Naive thymus-derived CD4-positive, alpha-beta T cell (primary cell): ENCODE data around the gene GPC3. TPM values are rescaled to one million over a fixed set of nuclear protein-coding genes. Genes with fewer than 3 reads are reported as not detected.

Experiments used
- ATAC-seq: fragments of 150-1000 bp; cut with Tn5 transposase; 2 replicates; pipeline ENCODE4 v1.10.0; 2021; ENCODE audit warnings: mild to moderate bottlenecking, moderate library complexity
- CTCF ChIA-PET: fragments of 350-600 bp; sonication (Branson Sonifier 250); formaldehyde crosslinking; loops from one replicate; lab custom pipeline; 2021; ENCODE audit warnings: antibody characterized with exemption; lab: Charles Lee
- POLR2A ChIA-PET: fragments of 350-600 bp; sonication (Branson Sonifier 250); formaldehyde crosslinking; loops from one replicate; lab custom pipeline; 2021; ENCODE audit warnings: antibody characterized with exemption, inconsistent platforms; lab: Charles Lee
- DNase-seq, 9 donors: peaks; one replicate each; pipeline versions ENCODE4 v3.0.0 to v3.0.0-alpha.2; 2020 to 2022; ENCODE audit warnings: mixed read lengths in 1 of 9
- H3K27ac ChIP-seq: one replicate; pipeline ENCODE4 v1.7.0; 2013; ENCODE audit warnings: mild to moderate bottlenecking, low read depth, low read length, moderate library complexity
- H3K27me3 ChIP-seq, 2 donors: one replicate each; pipeline ENCODE4 v1.7.0; 2013; ENCODE audit warnings: low read length in 2 of 2, mild to moderate bottlenecking in 2 of 2, moderate library complexity in 2 of 2; ENCODE audit not compliant: control insufficient read depth in 2 of 2, insufficient read depth in 2 of 2
- H3K36me3 ChIP-seq, 3 experiments: 1 replicate in 2 of 3; 2 replicates in 1 of 3; pipeline ENCODE4 v1.7.0; 2013; ENCODE audit warnings: low read length in 3 of 3, mild to moderate bottlenecking in 3 of 3, moderate library complexity in 1 of 3; ENCODE audit not compliant: insufficient read depth in 3 of 3, control insufficient read depth in 2 of 3
- H3K4me1 ChIP-seq, 2 donors: one replicate each; pipeline ENCODE4 v1.7.0; 2013; ENCODE audit warnings: low read length in 2 of 2, mild to moderate bottlenecking in 2 of 2, moderate library complexity in 1 of 2; ENCODE audit not compliant: control insufficient read depth in 2 of 2, insufficient read depth in 2 of 2
- H3K4me3 ChIP-seq: 2 replicates; pipeline ENCODE4 v1.7.0; 2013; ENCODE audit warnings: mild to moderate bottlenecking, low read length
- H3K9me3 ChIP-seq, 3 experiments: 1 replicate in 2 of 3; 2 replicates in 1 of 3; pipeline ENCODE4 v1.7.0; 2013; ENCODE audit warnings: low read length in 3 of 3; ENCODE audit not compliant: control insufficient read depth in 2 of 3
- H3K27ac Mint-ChIP-seq, 9 donors: one replicate each; pipeline ENCODE4 v1.8.0; 2020 to 2022; ENCODE audit warnings: mixed read lengths in 9 of 9, mild to moderate bottlenecking in 8 of 9, moderate library complexity in 5 of 9, inconsistent platforms in 2 of 9
- H3K27me3 Mint-ChIP-seq, 5 donors: one replicate each; pipeline ENCODE4 v1.8.0; 2021 to 2022; ENCODE audit warnings: mixed read lengths in 5 of 5, mild to moderate bottlenecking in 1 of 5
- H3K36me3 Mint-ChIP-seq, 5 donors: one replicate each; pipeline ENCODE4 v1.8.0; 2020 to 2022; ENCODE audit warnings: mixed read lengths in 5 of 5, mild to moderate bottlenecking in 3 of 5, inconsistent platforms in 1 of 5
- H3K4me1 Mint-ChIP-seq, 7 donors: one replicate each; pipeline ENCODE4 v1.8.0; 2020 to 2022; ENCODE audit warnings: mixed read lengths in 7 of 7, mild to moderate bottlenecking in 3 of 7, inconsistent platforms in 1 of 7
- H3K4me3 Mint-ChIP-seq, 10 donors: one replicate each; pipeline ENCODE4 v1.8.0; 2020 to 2022; ENCODE audit warnings: mild to moderate bottlenecking in 10 of 10, mixed read lengths in 10 of 10, moderate library complexity in 6 of 10, inconsistent platforms in 2 of 10
- H3K9me3 Mint-ChIP-seq, 11 donors: one replicate each; pipeline ENCODE4 v1.8.0; 2020 to 2022; ENCODE audit warnings: mixed read lengths in 11 of 11, mild to moderate bottlenecking in 4 of 11, inconsistent platforms in 1 of 11, moderate library complexity in 1 of 11
- intact Hi-C, 2 donors: fragments of 100-400 bp; cut with micrococcal nuclease; formaldehyde crosslinking; loops; one replicate each; pipeline ENCODE4 v1.15.1; 2023
- polyA plus RNA-seq, 2 donors: library from polyadenylated mRNA; unstranded; fragments of 300-500 nt; fragmentation: Illumina TruSeq; gene quantifications; one replicate each; pipeline ENCODE4 v1.2.3, GENCODE V29; 2021
- total RNA-seq, 6 experiments: library from RNA in 5 of 6; stranded (reverse) in 5 of 6; gene quantifications; 1 replicate in 5 of 6; 2 replicates in 1 of 6; pipeline ENCODE4 v1.2.3 and lab custom pipeline; 2021 to 2026

GPC3 gene
- total and polyA plus RNA-seq, 7 experiments from 2014 or later: 0.24 to 6.0 (median 0.65) TPM

DNA sequence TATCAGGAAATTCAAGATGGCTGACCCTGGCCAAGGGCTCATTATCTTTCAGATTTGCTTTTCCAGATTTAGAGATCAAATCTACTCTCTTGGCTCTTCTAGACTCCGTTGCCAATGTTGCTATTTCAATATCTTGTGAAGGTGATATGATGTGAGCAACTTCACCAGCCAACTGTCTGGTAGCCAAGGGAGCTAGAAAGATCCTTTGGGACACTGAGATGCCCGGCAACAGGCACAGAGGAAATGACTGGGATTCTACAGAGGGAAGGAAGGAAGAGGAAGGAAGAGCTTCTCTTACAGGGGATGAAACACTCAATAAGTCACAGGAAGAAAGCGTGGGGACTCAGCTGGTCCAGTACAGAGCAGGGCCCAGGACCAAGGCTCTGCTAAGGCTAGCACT is 448.3 kb downstream of the GPC3 start:
- no peak overlapping the region for H3K27ac Mint-ChIP-seq
- intact Hi-C loops: no loop called here
- no peak for DNase-seq
- ChIA-PET POLR2A (no interaction called here), CTCF (no interaction called here)
- no peak overlapping the region for H3K4me3 Mint-ChIP-seq
- H3K9me3 ChIP-seq: no peaks in the 10 kb centered on the region
- no peaks in the 10 kb centered on the region for H3K36me3 ChIP-seq
- ATAC-seq: no peak
- no peak overlapping the region for H3K27ac ChIP-seq
- no peaks in the 10 kb centered on the region for H3K9me3 Mint-ChIP-seq
- H3K4me1 ChIP-seq: no peaks in the 10 kb centered on the region
- H3K4me3 ChIP-seq: no peak overlapping the region
- H3K27me3 ChIP-seq: no peaks in the 10 kb centered on the region
- no peaks in the 10 kb centered on the region for H3K27me3 Mint-ChIP-seq
- no peaks in the 10 kb centered on the region for H3K4me1 Mint-ChIP-seq
- H3K36me3 Mint-ChIP-seq: peaks cover 0 to 7% (median 0%) of the 10 kb centered on the region in 5 donors

DNA sequence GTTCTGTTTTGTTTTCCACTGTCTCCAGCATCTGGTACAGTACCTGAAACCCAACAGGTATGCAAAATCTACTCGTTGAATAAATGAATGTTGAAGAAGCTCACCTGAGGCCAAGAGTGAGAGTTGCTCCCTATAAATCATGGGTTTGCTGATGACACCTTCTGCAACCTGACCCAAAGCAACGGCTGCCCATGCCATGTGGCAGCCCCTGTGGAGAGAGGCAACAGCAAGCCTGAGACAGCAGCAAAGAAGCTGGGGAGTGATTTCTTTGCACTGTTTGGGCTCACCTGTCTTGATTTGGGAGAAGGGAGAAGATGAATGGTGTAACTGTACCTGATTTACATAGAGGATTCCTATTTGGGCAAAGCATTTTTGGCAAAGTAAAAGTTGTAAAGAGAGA is 450.3 kb downstream of the GPC3 start:
- DNase-seq (no peak), ATAC-seq (no peak)
- POLR2A ChIA-PET: no interaction called here
- H3K4me1 Mint-ChIP-seq: no peaks in the 10 kb centered on the region
- CTCF ChIA-PET: no interaction called here
- no peaks in the 10 kb centered on the region for H3K27me3 Mint-ChIP-seq
- no peaks in the 10 kb centered on the region for H3K9me3 Mint-ChIP-seq
- H3K36me3 Mint-ChIP-seq: peaks cover 0 to 7% (median 0%) of the 10 kb centered on the region in 5 donors
- no peaks in the 10 kb centered on the region for H3K36me3 ChIP-seq
- no peak overlapping the region for H3K4me3 ChIP-seq
- no peaks in the 10 kb centered on the region for H3K27me3 ChIP-seq
- H3K4me1 ChIP-seq: no peaks in the 10 kb centered on the region
- H3K4me3 Mint-ChIP-seq: no peak overlapping the region
- H3K9me3 ChIP-seq: no peaks in the 10 kb centered on the region
- no peak overlapping the region for H3K27ac ChIP-seq
- intact Hi-C loops: no loop called here
- no peak overlapping the region for H3K27ac Mint-ChIP-seq

DNA sequence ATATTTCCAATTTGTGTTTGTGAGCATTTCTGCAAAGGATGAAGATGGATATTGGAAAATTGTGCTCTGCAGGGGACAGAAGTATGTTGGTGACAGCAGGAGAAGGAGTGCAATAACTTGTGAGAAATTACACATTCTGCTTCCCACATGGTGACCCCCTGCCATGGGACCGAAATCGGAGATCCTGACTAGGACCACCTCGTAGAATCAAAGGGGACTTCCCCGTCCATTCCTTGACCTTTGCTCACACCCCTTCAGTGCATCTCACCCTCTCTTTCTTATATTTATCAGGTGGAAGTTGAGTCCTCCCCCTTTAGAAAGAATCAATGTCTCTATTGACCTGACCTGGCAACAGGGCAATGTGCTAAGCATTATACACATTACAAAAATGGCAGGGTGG is 451.2 kb downstream of the GPC3 start:
- no peak overlapping the region for H3K4me3 Mint-ChIP-seq
- ATAC-seq (no peak), DNase-seq (no peak)
- no peaks in the 10 kb centered on the region for H3K4me1 Mint-ChIP-seq
- POLR2A ChIA-PET: no interaction called here
- no peak overlapping the region for H3K4me3 ChIP-seq
- peaks cover 0 to 7% (median 0%) of the 10 kb centered on the region in 5 donors for H3K36me3 Mint-ChIP-seq
- intact Hi-C loops: no loop called here
- no peaks in the 10 kb centered on the region for H3K9me3 ChIP-seq
- H3K4me1 ChIP-seq: no peaks in the 10 kb centered on the region
- no peaks in the 10 kb centered on the region for H3K9me3 Mint-ChIP-seq
- CTCF ChIA-PET: no interaction called here
- no peaks in the 10 kb centered on the region for H3K27me3 Mint-ChIP-seq
- no peak overlapping the region for H3K27ac ChIP-seq
- no peak overlapping the region for H3K27ac Mint-ChIP-seq
- H3K36me3 ChIP-seq: no peaks in the 10 kb centered on the region
- H3K27me3 ChIP-seq: no peaks in the 10 kb centered on the region

DNA sequence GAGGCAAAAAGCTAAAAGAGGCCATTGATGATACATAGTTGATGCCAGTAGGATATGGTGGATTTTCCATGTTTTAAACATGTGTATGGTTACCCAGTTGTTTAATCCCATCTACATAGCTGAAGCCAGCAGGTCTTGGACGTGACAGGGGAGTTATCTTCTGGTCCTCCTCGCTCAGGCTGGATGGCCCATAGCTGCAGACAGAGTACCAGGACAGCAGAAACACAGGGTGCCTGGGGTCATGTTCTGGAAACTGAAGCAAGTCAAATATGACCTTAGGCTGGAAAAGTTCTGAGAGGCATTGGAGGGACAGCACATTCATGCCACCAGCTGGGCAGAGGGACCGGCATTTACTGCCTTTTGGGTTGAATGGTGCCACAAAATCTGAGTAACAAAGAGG is 452.1 kb downstream of the GPC3 start:
- Mint-ChIP-seq H3K9me3 (no peaks in the 10 kb centered on the region), H3K27ac (no peak overlapping the region), H3K4me3 (no peak overlapping the region), H3K36me3 (peaks cover 0 to 7% (median 0%) of the 10 kb centered on the region in 5 donors), H3K4me1 (no peaks in the 10 kb centered on the region), H3K27me3 (no peaks in the 10 kb centered on the region)
- Histone ChIP-seq H3K36me3 (no peaks in the 10 kb centered on the region), H3K4me1 (no peaks in the 10 kb centered on the region), H3K9me3 (no peaks in the 10 kb centered on the region), H3K27ac (no peak overlapping the region), H3K4me3 (no peak overlapping the region), H3K27me3 (no peaks in the 10 kb centered on the region)
- ChIA-PET CTCF (no interaction called here), POLR2A (no interaction called here)
- ATAC-seq: no peak
- DNase-seq: no peak
- intact Hi-C loops: no loop called here

DNA sequence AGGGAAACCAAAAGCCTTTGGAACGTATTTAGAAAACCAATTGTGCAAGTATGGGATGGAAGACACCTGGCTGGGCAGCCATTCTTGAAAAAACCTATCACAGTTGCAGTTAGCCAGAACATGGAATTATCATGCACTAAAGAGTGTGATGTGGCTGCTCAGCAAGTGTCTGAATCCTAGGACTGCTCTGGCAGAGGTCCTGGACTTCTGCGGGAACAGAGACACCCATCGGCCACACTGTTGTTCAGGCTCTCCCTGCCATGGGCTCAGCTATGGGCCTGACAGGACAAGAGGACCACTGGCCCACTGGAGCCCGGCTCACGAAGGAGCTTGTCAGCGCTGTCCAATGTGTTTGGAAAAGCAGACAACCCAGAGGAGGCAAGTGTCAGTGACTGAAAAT is 454.4 kb downstream of the GPC3 start:
- no peak overlapping the region for H3K27ac Mint-ChIP-seq
- Histone ChIP-seq H3K4me3 (no peak overlapping the region), H3K4me1 (no peaks in the 10 kb centered on the region), H3K27me3 (no peaks in the 10 kb centered on the region), H3K27ac (no peak overlapping the region), H3K36me3 (no peaks in the 10 kb centered on the region), H3K9me3 (no peaks in the 10 kb centered on the region)
- ChIA-PET CTCF (no interaction called here), POLR2A (no interaction called here)
- no peak for ATAC-seq
- peaks cover 0 to 7% (median 0%) of the 10 kb centered on the region in 5 donors for H3K36me3 Mint-ChIP-seq
- no peak for DNase-seq
- intact Hi-C loops: no loop called here
- H3K9me3 Mint-ChIP-seq: no peaks in the 10 kb centered on the region
- H3K4me3 Mint-ChIP-seq: no peak overlapping the region
- H3K4me1 Mint-ChIP-seq: no peaks in the 10 kb centered on the region
- no peaks in the 10 kb centered on the region for H3K27me3 Mint-ChIP-seq

DNA sequence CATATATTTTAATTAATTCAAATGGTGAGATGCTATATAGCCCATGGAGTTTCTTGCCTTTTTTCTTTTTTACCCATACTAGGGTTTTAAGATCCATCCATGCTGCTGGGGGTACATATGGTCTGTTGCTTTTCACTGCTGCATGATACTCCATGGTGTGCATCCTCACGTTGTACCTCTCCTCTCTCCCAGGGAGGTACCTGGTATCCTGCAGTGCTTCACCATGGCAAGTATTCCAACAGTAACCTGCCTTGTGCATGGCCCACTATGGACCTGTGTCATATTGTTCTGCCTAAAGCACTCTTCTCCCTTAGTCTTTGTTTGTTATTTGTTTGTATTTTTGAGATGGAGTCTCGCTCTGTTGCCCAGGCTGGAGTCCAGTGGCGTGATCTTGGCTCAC is 455.8 kb downstream of the GPC3 start:
- no peaks in the 10 kb centered on the region for H3K9me3 ChIP-seq
- H3K9me3 Mint-ChIP-seq: no peaks in the 10 kb centered on the region
- no peaks in the 10 kb centered on the region for H3K36me3 Mint-ChIP-seq
- H3K27me3 ChIP-seq: no peaks in the 10 kb centered on the region
- ATAC-seq: no peak
- no peaks in the 10 kb centered on the region for H3K4me1 Mint-ChIP-seq
- no peak overlapping the region for H3K4me3 ChIP-seq
- no peaks in the 10 kb centered on the region for H3K27me3 Mint-ChIP-seq
- H3K4me1 ChIP-seq: no peaks in the 10 kb centered on the region
- POLR2A ChIA-PET: no interaction called here
- H3K36me3 ChIP-seq: no peaks in the 10 kb centered on the region
- CTCF ChIA-PET: no interaction called here
- no peak overlapping the region for H3K4me3 Mint-ChIP-seq
- no peak overlapping the region for H3K27ac Mint-ChIP-seq
- intact Hi-C loops: no loop called here
- no peak for DNase-seq
- no peak overlapping the region for H3K27ac ChIP-seq

DNA sequence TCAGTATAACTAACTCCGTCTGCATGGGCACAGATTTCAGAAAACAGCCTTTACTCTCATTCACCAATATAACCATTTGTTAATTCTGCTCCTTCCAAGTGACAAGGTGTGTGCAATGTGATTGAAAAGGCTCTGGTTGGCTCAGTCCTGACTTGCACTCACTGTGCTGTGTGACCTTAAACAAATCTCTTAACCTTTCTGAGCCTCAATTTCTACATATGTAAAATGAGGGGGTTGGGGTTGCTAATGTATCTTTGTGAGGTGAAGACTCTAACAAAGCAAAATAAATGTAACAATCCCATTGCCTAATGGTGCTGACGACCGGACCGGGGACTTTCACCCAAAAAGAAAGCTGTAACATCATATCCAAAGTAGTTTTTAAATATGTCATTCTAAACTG is 457.6 kb downstream of the GPC3 start:
- ATAC-seq (no peak), DNase-seq (no peak)
- Mint-ChIP-seq H3K4me3 (no peak overlapping the region), H3K9me3 (no peaks in the 10 kb centered on the region), H3K36me3 (no peaks in the 10 kb centered on the region), H3K4me1 (no peaks in the 10 kb centered on the region), H3K27me3 (no peaks in the 10 kb centered on the region), H3K27ac (no peak overlapping the region)
- Histone ChIP-seq H3K4me1 (no peaks in the 10 kb centered on the region), H3K9me3 (no peaks in the 10 kb centered on the region), H3K36me3 (no peaks in the 10 kb centered on the region), H3K27me3 (no peaks in the 10 kb centered on the region), H3K27ac (no peak overlapping the region), H3K4me3 (no peak overlapping the region)
- CTCF ChIA-PET: no interaction called here
- intact Hi-C loops: no loop called here
- POLR2A ChIA-PET: no interaction called here
